ENCODE data around the gene CDK10. TPM values are rescaled to one million over a fixed set of nuclear protein-coding genes. Genes with fewer than 3 reads are reported as not detected.

The CDK10 gene
- total and polyA plus RNA-seq, 9 of the 15 experiments (the other 6 are each of a cell fraction or from before 2014, with no cell fraction given) = 2.0 to 85.1 (median 40.1) TPM

- TF ChIP-seq ZNF511 (CRISPR knock-in tag; IDR thresholded peaks at IDR 0.05) (peak; percentile 79; the same call in 1 of the 2 replicates), ZNF780A (CRISPR knock-in tag; IDR thresholded peaks at IDR 0.05) (no peak), CCNT2 (IDR thresholded peaks at IDR 0.05; ENCODE audit: borderline replicate concordance, extremely low read depth, insufficient read length, low read depth, low read length) (no peak), ESRRB (CRISPR knock-in tag; IDR thresholded peaks at IDR 0.05; ENCODE audit: borderline replicate concordance) (no peak), POLR2B (IDR thresholded peaks at IDR 0.05; ENCODE audit: low read depth, partially characterized antibody) (no peak), FOXK2 (conservative IDR thresholded peaks at IDR 0.05 in 1 of 2, IDR thresholded peaks at IDR 0.05 in 1 of 2; ENCODE audit: low read depth in 2 of 2) (no peak), FOS (IDR thresholded peaks at IDR 0.05; ENCODE audit: extremely low read depth, insufficient read length) (no peak), NEUROD1 (IDR thresholded peaks at IDR 0.05; ENCODE audit: borderline replicate concordance, low read depth, low read length, partially characterized antibody) (no peak), ZNF75A (CRISPR knock-in tag; IDR thresholded peaks at IDR 0.05) (no peak), ZNF197 (CRISPR knock-in tag; IDR thresholded peaks at IDR 0.05; ENCODE audit: low read depth) (no peak), CHD2 (IDR thresholded peaks at IDR 0.05; ENCODE audit: low read depth, low read length) (no peak), ZNF311 (CRISPR knock-in tag; IDR thresholded peaks at IDR 0.05) (no peak), ZNF41 (CRISPR knock-in tag; conservative IDR thresholded peaks at IDR 0.05) (no peak), CTCFL (IDR thresholded peaks at IDR 0.05; ENCODE audit: borderline replicate concordance, insufficient read depth, low read depth, low read length, poor library complexity, severe bottlenecking) (peak; percentile 85), ZNF133 (CRISPR knock-in tag; IDR thresholded peaks at IDR 0.05) (no peak), ATF2 (CRISPR knock-in tag; IDR thresholded peaks at IDR 0.05) (0 out of 2 replicates have a peak, but pooled peaks have one; percentile 64), PRPF4 (IDR thresholded peaks at IDR 0.05; ENCODE audit: insufficient read depth, low read depth, low read length, poor library complexity, severe bottlenecking) (no peak), ZNF518B (CRISPR knock-in tag; IDR thresholded peaks at IDR 0.05) (no peak), NONO (IDR thresholded peaks at IDR 0.05; ENCODE audit: low read depth in 2 of 2, low read length in 1 of 2) (no peak; a peak in 1 of 4 replicates), TCFL5 (CRISPR knock-in tag; conservative IDR thresholded peaks at IDR 0.05) (no peak)
These were observed 14.3 kb downstream of the CDK10 start (continued) for GRCh38 chr16:89700649-89701424.
